HCT116 (cell line): ENCODE data around the gene TMBIM6. TPM values are rescaled to one million over a fixed set of nuclear protein-coding genes. Genes with fewer than 3 reads are reported as not detected.

Source experiments
- ATAC-seq: fragments of 200-7000 bp; cut with Tn5 transposase; 2 replicates; pipeline ENCODE4 v1.9.1; 2020; ENCODE audit warnings: mild to moderate bottlenecking, moderate library complexity
- BruUV-seq: library from RNA; stranded (reverse); fragments of 400-500 nt; replicated peaks from 2 replicates; lab custom pipeline; 2021; lab: Mats Ljungman, UMichigan
- CTCF ChIA-PET: fragments of 300-600 bp; sonication (Branson Sonifier 250); formaldehyde crosslinking; loops from one replicate; lab custom pipeline; 2021; ENCODE audit warnings: antibody characterized with exemption; lab: Charles Lee
- POLR2A ChIA-PET: fragments of 300-600, 350-600 bp; sonication (Branson Sonifier 250); formaldehyde crosslinking; loops from one replicate; lab custom pipeline; 2021; ENCODE audit warnings: antibody characterized with exemption; lab: Charles Lee
- RAD21 ChIA-PET, 2 experiments: fragments of 300-600 bp; sonication (Branson Sonifier 250); formaldehyde crosslinking; loops; one replicate each; lab custom pipeline; 2023; ENCODE audit warnings: low total read pairs in 2 of 2; ENCODE audit not compliant: uncharacterized antibody in 2 of 2, unreplicated experiment in 2 of 2, low non-redundant PET in 1 of 2; lab: Charles Lee
- DNase-seq: peaks from one replicate; pipeline ENCODE4 v3.0.0-alpha.2; 2010; ENCODE audit warnings: low read depth, low spot score
- H2AFZ ChIP-seq: fragments of 200-600 bp; shearing (Covaris generic), sonication (generic); 2 replicates; pipeline ENCODE4 v1.6.1; 2017; ENCODE audit warnings: low read depth, mixed run types, mixed read lengths, antibody characterized with exemption, low read length; ENCODE audit not compliant: poor library complexity, severe bottlenecking
- H3K27ac ChIP-seq: 2 replicates; pipeline ENCODE4 v1.5.1; 2012; ENCODE audit warnings: low read depth, low read length
- H3K27me3 ChIP-seq: fragments of 200-600 bp; sonication (generic); 2 replicates; pipeline ENCODE4 v1.6.1; 2016; ENCODE audit warnings: mixed run types, low read length, mixed read lengths; ENCODE audit not compliant: insufficient read depth
- H3K36me3 ChIP-seq, 2 experiments: fragments of 200-500 bp in 1 of 2; fragments of 200-600 bp in 1 of 2; sonication (Bioruptor generic) in 1 of 2; sonication (generic) in 1 of 2; 2 replicates each; pipeline versions ENCODE4 v1.5.1 to v1.6.1; 2014 to 2016; ENCODE audit warnings: low read length in 2 of 2, inconsistent platforms in 1 of 2, mixed read lengths in 1 of 2, mixed run types in 1 of 2; ENCODE audit not compliant: insufficient read depth in 2 of 2, control insufficient read depth in 1 of 2
- H3K4me1 ChIP-seq, 2 experiments: fragments of 200-600 bp in 1 of 2; sonication (generic) in 1 of 2; 2 replicates each; pipeline versions ENCODE4 v1.5.1 to v1.6.1; 2012 to 2017; ENCODE audit warnings: low read length in 2 of 2, inconsistent platforms in 1 of 2, mild to moderate bottlenecking in 1 of 2, mixed read lengths in 1 of 2, mixed run types in 1 of 2, moderate library complexity in 1 of 2; ENCODE audit not compliant: insufficient read depth in 2 of 2, control insufficient read depth in 1 of 2
- H3K4me2 ChIP-seq: fragments of 200-600 bp; sonication (generic); 2 replicates; pipeline ENCODE4 v1.6.1; 2017; ENCODE audit warnings: mixed run types, low read length, mixed read lengths
- H3K4me3 ChIP-seq, 2 experiments: fragments of 200-600 bp in 1 of 2; sonication (generic) in 1 of 2; replicated peaks in 1 of 2; 2 replicates each; pipeline ENCODE4 v1.5.1; 2011 to 2016; ENCODE audit warnings: low read length in 2 of 2, control low read depth in 1 of 2, low read depth in 1 of 2, mild to moderate bottlenecking in 1 of 2, mixed read lengths in 1 of 2, mixed run types in 1 of 2
- H3K79me2 ChIP-seq: fragments of 200-600 bp; sonication (generic); 2 replicates; pipeline ENCODE4 v1.6.1; 2017; ENCODE audit warnings: mild to moderate bottlenecking, mixed run types, low read length, moderate library complexity, mixed read lengths; ENCODE audit not compliant: insufficient read depth
- H3K9ac ChIP-seq: fragments of 200-600 bp; sonication (generic); 2 replicates; pipeline ENCODE4 v1.6.1; 2016; ENCODE audit warnings: low read length, mixed read lengths
- H3K9me2 ChIP-seq: fragments of 200-600 bp; sonication (generic), shearing (Covaris generic); 2 replicates; pipeline ENCODE4 v1.6.1; 2017; ENCODE audit warnings: mixed run types, mild to moderate bottlenecking, moderate library complexity; ENCODE audit not compliant: insufficient read depth
- H3K9me3 ChIP-seq, 2 experiments: fragments of 200-500 bp in 1 of 2; fragments of 200-600 bp in 1 of 2; sonication (Bioruptor generic) in 1 of 2; sonication (generic) in 1 of 2; 2 replicates each; pipeline ENCODE4 v1.6.1; 2014 to 2017; ENCODE audit warnings: low read length in 2 of 2, mixed read lengths in 2 of 2, inconsistent platforms in 1 of 2, low read depth in 1 of 2, mild to moderate bottlenecking in 1 of 2, mixed run types in 1 of 2, moderate library complexity in 1 of 2; ENCODE audit not compliant: control insufficient read depth in 1 of 2, insufficient read depth in 1 of 2
- H4K20me1 ChIP-seq: fragments of 200-600 bp; sonication (generic), shearing (Covaris generic); 2 replicates; pipeline ENCODE4 v1.6.1; 2017; ENCODE audit warnings: mixed run types, mild to moderate bottlenecking, moderate library complexity; ENCODE audit not compliant: insufficient read depth
- CBX3 ChIP-seq: IDR thresholded peaks from 2 replicates; pipeline ENCODE4 v1.6.1; 2012; ENCODE audit warnings: low read depth
- CEBPB ChIP-seq: IDR thresholded peaks from 2 replicates; pipeline ENCODE4 v1.6.1; 2012; ENCODE audit warnings: low read depth
- EGR1 ChIP-seq: IDR thresholded peaks from 2 replicates; pipeline ENCODE4 v1.6.1; 2012; ENCODE audit warnings: low read depth
- ELF1 ChIP-seq: IDR thresholded peaks from 2 replicates; pipeline ENCODE4 v1.6.1; 2012; ENCODE audit warnings: low read depth, borderline replicate concordance
- EZH2 ChIP-seq: fragments of 200-600 bp; sonication (generic); IDR thresholded peaks from 2 replicates; pipeline ENCODE4 v1.6.1; 2017; ENCODE audit warnings: antibody characterized with exemption, mixed run types
- EZH2phosphoT487 ChIP-seq: fragments of 200-600 bp; IDR thresholded peaks from 2 replicates; pipeline ENCODE4 v1.6.1; 2018; ENCODE audit warnings: antibody characterized with exemption, borderline replicate concordance
- JUND ChIP-seq: IDR thresholded peaks from 2 replicates; pipeline ENCODE4 v1.6.1; 2012
- MAX ChIP-seq: IDR thresholded peaks from 2 replicates; pipeline ENCODE4 v1.6.1; 2012
- POLR2AphosphoS5 ChIP-seq: IDR thresholded peaks from 2 replicates; pipeline ENCODE4 v1.6.1; 2011; ENCODE audit warnings: mild to moderate bottlenecking, low read depth, low read length, moderate library complexity
- RAD21 ChIP-seq: IDR thresholded peaks from 2 replicates; pipeline ENCODE4 v1.6.1; 2012; ENCODE audit warnings: low read depth, mild to moderate bottlenecking
- REST ChIP-seq: IDR thresholded peaks from 2 replicates; pipeline ENCODE4 v1.6.1; 2012; ENCODE audit warnings: low read depth
- SIN3A ChIP-seq: IDR thresholded peaks from 2 replicates; pipeline ENCODE4 v1.6.1; 2012; ENCODE audit warnings: low read depth
- SRF ChIP-seq: IDR thresholded peaks from 2 replicates; pipeline ENCODE4 v1.6.1; 2012; ENCODE audit warnings: low read depth
- YY1 ChIP-seq: IDR thresholded peaks from 2 replicates; pipeline ENCODE4 v1.6.1; 2011; ENCODE audit warnings: low read length, low read depth, moderate library complexity, mild to moderate bottlenecking; ENCODE audit not compliant: insufficient replicate concordance; ENCODE audit errors: extremely low read depth
- ZFX ChIP-seq: fragments of 450-650 bp; IDR thresholded peaks from 2 replicates; pipeline ENCODE4 v1.6.1; 2017
- ZNF274 ChIP-seq: fragments of 200-500 bp; sonication (Bioruptor generic); IDR thresholded peaks from 2 replicates; pipeline ENCODE4 v1.6.1; 2014; ENCODE audit warnings: mild to moderate bottlenecking, low read depth, low read length, inconsistent platforms
- intact Hi-C: fragments of 100-400 bp; cut with micrococcal nuclease; formaldehyde crosslinking; loops from 2 replicates; pipeline ENCODE4 v1.10.0; 2022
- total RNA-seq: library from RNA; stranded (reverse); gene quantifications from one replicate; pipeline ENCODE4 v1.2.1, GENCODE V29; 2021; ENCODE audit not compliant: unreplicated experiment

The TMBIM6 gene
- total RNA-seq, 1 experiment from 2014 or later: 510 TPM

- BruUV-seq: no TSS peak
Measured at GRCh38 chr12:49794021-49794420, 52.7 kb downstream of the TMBIM6 start.

DNA sequence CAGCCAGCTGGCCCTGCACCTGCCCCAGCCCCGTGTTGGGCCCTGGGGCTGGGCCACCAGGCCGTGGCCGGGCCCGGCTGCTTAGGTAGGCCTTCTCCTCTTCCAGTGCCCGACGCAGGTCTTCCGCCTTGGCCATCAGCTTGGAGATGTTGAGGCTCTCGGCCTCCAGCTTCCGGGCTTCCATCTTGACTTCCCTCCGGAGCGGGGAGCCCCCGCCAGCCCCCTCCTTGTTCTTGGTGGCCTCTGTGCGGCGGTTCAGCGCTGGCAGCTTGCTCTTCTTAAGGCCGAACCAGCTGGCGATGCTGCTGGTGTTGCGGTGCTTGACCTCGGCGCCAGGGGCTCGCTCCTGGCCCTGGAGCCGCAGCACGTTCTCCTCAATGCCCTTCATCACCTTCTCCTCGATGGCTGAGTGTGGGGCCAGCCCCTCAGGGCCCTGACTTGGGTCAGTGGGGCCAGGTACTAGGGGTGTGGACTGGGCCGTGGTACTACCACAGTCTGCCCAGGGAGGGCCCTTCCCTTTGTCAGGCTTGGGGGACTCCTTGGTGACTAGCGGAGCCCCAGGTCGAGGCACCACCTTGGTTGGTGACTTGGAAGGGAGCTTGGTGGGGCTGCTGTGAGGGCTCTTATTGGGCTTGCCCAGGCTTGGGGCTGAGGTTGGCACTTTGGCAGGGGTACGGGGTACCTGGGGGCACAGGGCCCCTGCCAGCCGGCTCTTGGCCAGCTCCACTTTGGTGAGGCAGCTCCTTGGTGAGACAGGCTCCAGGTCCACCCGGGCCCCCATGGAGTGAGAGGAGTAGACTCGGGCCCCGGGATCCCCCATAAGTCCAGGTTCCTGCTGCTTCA, 53.7 kb downstream of the TMBIM6 start:
- no peak for ATAC-seq
- no peaks in the 10 kb centered on the region for H3K9me3 ChIP-seq
- DNase-seq: no peak
- TF ChIP-seq ZNF274 (no peak), REST (no peak), EGR1 (no peak), RAD21 (no peak), EZH2phosphoT487 (no peak), SRF (no peak), MAX (no peak), SIN3A (no peak)
- H3K79me2 ChIP-seq: no peaks in the 10 kb centered on the region
- no peaks in the 10 kb centered on the region for H3K4me1 ChIP-seq
- H2AFZ ChIP-seq: no peak overlapping the region
- ChIA-PET CTCF (no interaction called here), RAD21 (no interaction called here), POLR2A (no interaction called here)
- no peaks in the 10 kb centered on the region for H3K9me2 ChIP-seq
- no peaks in the 10 kb centered on the region for H4K20me1 ChIP-seq
- BruUV-seq: no TSS peak
- intact Hi-C loops: no loop called here
- H3K27ac ChIP-seq: no peak overlapping the region
- H3K27me3 ChIP-seq: no peaks in the 10 kb centered on the region
- no peak overlapping the region for H3K9ac ChIP-seq
- H3K36me3 ChIP-seq: no peaks in the 10 kb centered on the region; a peak in 1 of 4 replicates
- no peak overlapping the region for H3K4me2 ChIP-seq
- H3K4me3 ChIP-seq: no peak overlapping the region

More at GRCh38 chr12:49794021-49794420, 52.7 kb downstream of the TMBIM6 start:
- H3K9me3 ChIP-seq: no peaks in the 10 kb centered on the region
- CTCF ChIA-PET: no interaction called here
- H3K36me3 ChIP-seq: no peaks in the 10 kb centered on the region; a peak in 1 of 4 replicates
- no peaks in the 10 kb centered on the region for H4K20me1 ChIP-seq
- RAD21 ChIA-PET: no interaction called here
- no peaks in the 10 kb centered on the region for H3K79me2 ChIP-seq
- no peak overlapping the region for H3K4me3 ChIP-seq
- TF ChIP-seq ZFX: no peak
- no peak for TF ChIP-seq EGR1
- TF ChIP-seq YY1: no peak
- no peak for TF ChIP-seq ELF1
- TF ChIP-seq CEBPB: no peak
- no peak for TF ChIP-seq MAX
- no peak for TF ChIP-seq JUND
- TF ChIP-seq EZH2: no peak
- no peak for TF ChIP-seq EZH2phosphoT487
- no peak for TF ChIP-seq RAD21
- no peak for TF ChIP-seq POLR2AphosphoS5
- TF ChIP-seq CBX3: no peak
- H3K9ac ChIP-seq: no peak overlapping the region
- POLR2A ChIA-PET: no interaction called here
- no peak for DNase-seq
- ATAC-seq: no peak
- H3K4me1 ChIP-seq: no peaks in the 10 kb centered on the region
- H3K27ac ChIP-seq: no peak overlapping the region
- H3K9me2 ChIP-seq: no peaks in the 10 kb centered on the region
- intact Hi-C loops: no loop called here
- no peaks in the 10 kb centered on the region for H3K27me3 ChIP-seq
- no peak overlapping the region for H2AFZ ChIP-seq
- H3K4me2 ChIP-seq: no peak overlapping the region
